Hematopoietic multipotent progenitor cell treated with erythropoietin and hydrocortisone succinate and interleukin-3 and kit ligand, for 15 days (in vitro differentiated cells): Measurements from ENCODE around the gene WDR74.
A peak's percentile ranks its signal among the peaks of the same experiment; 100 is the strongest.

Experiments used
- DNase-seq: peaks from one replicate; pipeline ENCODE4 v3.0.0-alpha.2; 2015; ENCODE audit warnings: low spot score

Gene WDR74

GRCh38 chr11:62792202-62792575 lies 47.2 kb downstream of the WDR74 start:
- no peak for DNase-seq

GRCh38 chr11:62791501-62792201 lies 47.7 kb downstream of the WDR74 start, which contains the start of gene TMEM223:
Gene TMEM223, minus strand, starts transcription at chr11:62792006. Its CDS starts 12 bp downstream, at chr11:62791994.
- peak; percentile 90 for DNase-seq

GRCh38 chr11:62789576-62789975 lies 49.8 kb downstream of the WDR74 start:
- no peak for DNase-seq

GRCh38 chr11:62788991-62789390 lies 50.4 kb downstream of the WDR74 start:
- no peak for DNase-seq

- DNase-seq: peak; percentile 99
Observed at GRCh38 chr11:62787005-62787759, 52.2 kb downstream of the WDR74 start, which contains the start of gene TMEM179B. Gene TMEM179B, plus strand, starts transcription at chr11:62787402. Its CDS starts 30 bp downstream, at chr11:62787432.

GRCh38 chr11:62786318-62787004 lies 52.9 kb downstream of the WDR74 start:
- DNase-seq: peak; percentile 91
